AG04449 (cell line): ENCODE data around the gene LRP1-AS.
A peak's percentile ranks its signal among the peaks of the same experiment; 100 is the strongest.

Source experiments
- CTCF ChIA-PET: fragments of 350-600 bp; formaldehyde crosslinking; extraction: SDS; loops from one replicate; lab custom pipeline; 2021; ENCODE audit warnings: antibody characterized with exemption; lab: Yijun Ruan, JAX
- POLR2A ChIA-PET: fragments of 400-600, 350-600 bp; formaldehyde crosslinking; extraction: SDS; loops from one replicate; lab custom pipeline; 2020; ENCODE audit warnings: antibody characterized with exemption, inconsistent platforms; lab: Yijun Ruan, JAX
- DNase-seq: peaks from one replicate; pipeline ENCODE4 v3.0.0-alpha.2; 2010; ENCODE audit warnings: low read depth, low spot score
- H3K4me3 ChIP-seq: 2 replicates; pipeline ENCODE4 v1.5.1; 2011; ENCODE audit warnings: low read depth, mild to moderate bottlenecking, control low read depth, low read length
- CTCF ChIP-seq: IDR thresholded peaks from one replicate; pipeline ENCODE4 v1.5.1; 2011; ENCODE audit warnings: mild to moderate bottlenecking, moderate library complexity, low read length, control low read depth, inconsistent platforms; ENCODE audit not compliant: insufficient read depth; ENCODE audit errors: missing control alignments

LRP1-AS gene

GRCh38 chr12:57154804-57155434 lies 7.5 kb upstream of the LRP1-AS start:
- POLR2A ChIA-PET: interaction anchor here (0.6 kb wide), 1 partner anchor 43 kb away, joined by 3 read pairs; no protein-coding TSS in a partner anchor
- no peak overlapping the region for H3K4me3 ChIP-seq
- DNase-seq: no peak
- TF ChIP-seq CTCF: no peak
- CTCF ChIA-PET: interaction anchor here (1.1 to 8.3 kb wide), 3 partner anchors 21 to 43 kb away, joined by 5 to 67 read pairs (median 14); no protein-coding TSS in a partner anchor

- no peak for DNase-seq
- TF ChIP-seq CTCF: no peak
- POLR2A ChIA-PET: no interaction called here
- CTCF ChIA-PET: interaction anchor here (1.1 to 8.3 kb wide), 4 partner anchors 19 to 42 kb away, joined by 5 to 67 read pairs (median 13); no protein-coding TSS in a partner anchor
- H3K4me3 ChIP-seq: no peak overlapping the region
Measured at GRCh38 chr12:57154076-57154475, 6.7 kb upstream of the LRP1-AS start.

- no peak overlapping the region for H3K4me3 ChIP-seq
- ChIA-PET POLR2A (interaction anchor here (1.0 kb wide), 1 partner anchor 21 kb away, joined by 3 read pairs; no protein-coding TSS in a partner anchor), CTCF (interaction anchor here (1.1 to 8.3 kb wide), 5 partner anchors 15 to 41 kb away, joined by 4 to 67 read pairs (median 12); no protein-coding TSS in a partner anchor)
- TF ChIP-seq CTCF: no peak
- DNase-seq: no peak
Measured at GRCh38 chr12:57153415-57153997, 6.1 kb upstream of the LRP1-AS start.

GRCh38 chr12:57152639-57153038 lies 5.2 kb upstream of the LRP1-AS start:
- TF ChIP-seq CTCF: no peak
- POLR2A ChIA-PET: interaction anchor here (0.7 to 1.4 kb wide), 8 partner anchors 16 to 77 kb away, joined by 3 to 7 read pairs (median 4); partner anchors contain the start of gene SHMT2
- H3K4me3 ChIP-seq: no peak overlapping the region
- no peak for DNase-seq
- CTCF ChIA-PET: interaction anchor here (1.0 to 8.3 kb wide), 7 partner anchors 16 to 83 kb away, joined by 3 to 67 read pairs (median 4); no protein-coding TSS in a partner anchor

GRCh38 chr12:57151741-57152630 lies 4.6 kb upstream of the LRP1-AS start:
- ChIA-PET POLR2A (interaction anchor here (0.6 to 1.4 kb wide), 9 partner anchors 9 to 212 kb away, joined by 3 to 7 read pairs (median 4); partner anchors contain the start of gene SHMT2), CTCF (interaction anchor here (1.0 to 8.3 kb wide), 7 partner anchors 16 to 83 kb away, joined by 3 to 67 read pairs (median 4); no protein-coding TSS in a partner anchor)
- H3K4me3 ChIP-seq: peak overlapping the region; percentile 6; the same call in 1 of the 2 replicates
- no peak for TF ChIP-seq CTCF
- DNase-seq: no peak
